SK-N-SH treated with all-trans-retinoic acid at 6 μM for 48 hours (cell line): ENCODE measurements around the gene CSGALNACT2.

Experiments used
- ATAC-seq: fragments of 200-7000 bp; cut with Tn5 transposase; 3 replicates; pipeline ENCODE4 v1.9.1; 2020; ENCODE audit warnings: mild to moderate bottlenecking, moderate library complexity
- ARNTL ChIP-seq: fragments of 450-650 bp; formaldehyde crosslinking; IDR thresholded peaks from 2 replicates; pipeline ENCODE4 v1.5.0; 2020; ENCODE audit warnings: low read depth, mild to moderate bottlenecking, moderate library complexity, borderline replicate concordance
- BACH2 ChIP-seq: fragments of 250-450 bp; sonication (Bioruptor Pico); IDR thresholded peaks from 2 replicates; pipeline ENCODE4 v1.9.0; 2021; ENCODE audit warnings: mild to moderate bottlenecking, borderline replicate concordance
- CREB5 ChIP-seq: fragments of 250-450 bp; sonication (Bioruptor Pico); IDR thresholded peaks from 2 replicates; pipeline ENCODE4 v1.5.1; 2020; ENCODE audit warnings: low read depth, mild to moderate bottlenecking, moderate library complexity
- CSRNP3 ChIP-seq: fragments of 250-450 bp; sonication (Bioruptor Pico); IDR thresholded peaks from 2 replicates; pipeline ENCODE4 v1.5.1; 2021; ENCODE audit warnings: mild to moderate bottlenecking, moderate library complexity
- ESRRG ChIP-seq: fragments of 250-450 bp; sonication (Bioruptor Pico); IDR thresholded peaks from 2 replicates; pipeline ENCODE4 v1.6.1; 2021; ENCODE audit warnings: mild to moderate bottlenecking
- GLIS3 ChIP-seq: fragments of 250-450 bp; sonication (Bioruptor Pico); IDR thresholded peaks from 2 replicates; pipeline ENCODE4 v1.5.0; 2020; ENCODE audit warnings: mild to moderate bottlenecking, moderate library complexity
- ISL1 ChIP-seq: fragments of 250-450 bp; sonication (Bioruptor Pico); IDR thresholded peaks from 2 replicates; pipeline ENCODE4 v2.1.2; 2022; ENCODE audit warnings: mild to moderate bottlenecking, moderate library complexity
- OSR1 ChIP-seq: fragments of 250-450 bp; sonication (Bioruptor Pico); IDR thresholded peaks from 2 replicates; pipeline ENCODE4 v1.8.0; 2022; ENCODE audit warnings: moderate library complexity, mild to moderate bottlenecking, inconsistent platforms
- PATZ1 ChIP-seq: fragments of 250-450 bp; sonication (Bioruptor Pico); IDR thresholded peaks from 2 replicates; pipeline ENCODE4 v1.8.0; 2020; ENCODE audit warnings: mild to moderate bottlenecking, moderate library complexity, borderline replicate concordance
- POU6F1 ChIP-seq: fragments of 250-450 bp; sonication (Bioruptor Pico); IDR thresholded peaks from 2 replicates; pipeline ENCODE4 v1.8.0; 2021; ENCODE audit warnings: low read depth, mild to moderate bottlenecking, moderate library complexity, borderline replicate concordance
- PPARA ChIP-seq: fragments of 250-450 bp; sonication (Bioruptor Pico); IDR thresholded peaks from 2 replicates; pipeline ENCODE4 v1.5.0; 2020; ENCODE audit warnings: mild to moderate bottlenecking, borderline replicate concordance
- RARB ChIP-seq: fragments of 250-450 bp; sonication (Bioruptor Pico); IDR thresholded peaks from 2 replicates; pipeline ENCODE4 v1.8.0; 2021; ENCODE audit warnings: mild to moderate bottlenecking, moderate library complexity
- SNAI2 ChIP-seq: fragments of 250-450 bp; sonication (Bioruptor Pico); IDR thresholded peaks from 2 replicates; pipeline ENCODE4 v1.5.0; 2020; ENCODE audit warnings: mild to moderate bottlenecking, moderate library complexity
- TCF4 ChIP-seq: fragments of 250-450 bp; sonication (Bioruptor Pico); IDR thresholded peaks from 2 replicates; pipeline ENCODE4 v1.8.0; 2021; ENCODE audit warnings: mild to moderate bottlenecking, moderate library complexity, borderline replicate concordance
- TSHZ2 ChIP-seq: fragments of 250-450 bp; sonication (Bioruptor Pico); IDR thresholded peaks from 2 replicates; pipeline ENCODE4 v1.5.0; 2020; ENCODE audit warnings: mild to moderate bottlenecking, moderate library complexity
- ZC3H10 ChIP-seq: fragments of 250-450 bp; sonication (Bioruptor Pico); IDR thresholded peaks from 2 replicates; pipeline ENCODE4 v1.5.1; 2021; ENCODE audit warnings: mild to moderate bottlenecking, moderate library complexity
- ZFP3 ChIP-seq: fragments of 250-450 bp; sonication (Bioruptor Pico); IDR thresholded peaks from 2 replicates; pipeline ENCODE4 v1.5.0; 2020; ENCODE audit warnings: mild to moderate bottlenecking, moderate library complexity
- ZFP30 ChIP-seq: fragments of 450-650 bp; formaldehyde crosslinking; IDR thresholded peaks from 2 replicates; pipeline ENCODE4 v1.5.0; 2022; ENCODE audit warnings: mild to moderate bottlenecking, moderate library complexity
- ZNF565 ChIP-seq: fragments of 450-650 bp; formaldehyde crosslinking; conservative IDR thresholded peaks from 2 replicates; pipeline ENCODE4 v1.5.0; 2020; ENCODE audit warnings: low read depth, mild to moderate bottlenecking, moderate library complexity
- ZNF70 ChIP-seq: fragments of 450-650 bp; formaldehyde crosslinking; IDR thresholded peaks from 2 replicates; pipeline ENCODE4 v1.5.0; 2020; ENCODE audit warnings: mild to moderate bottlenecking, moderate library complexity

The CSGALNACT2 gene

GRCh38 chr10:43117777-43118583 is 20.3 kb upstream of the CSGALNACT2 start:
- no peak for ATAC-seq
- TF ChIP-seq TSHZ2 (CRISPR knock-in tag) (no peak), ISL1 (no peak), ARNTL (CRISPR knock-in tag) (no peak), RARB (CRISPR knock-in tag) (no peak), OSR1 (CRISPR knock-in tag) (no peak), ZC3H10 (no peak), PATZ1 (CRISPR knock-in tag) (no peak), GLIS3 (CRISPR knock-in tag) (no peak), POU6F1 (CRISPR knock-in tag) (no peak), SNAI2 (CRISPR knock-in tag) (no peak), TCF4 (no peak), CREB5 (CRISPR knock-in tag) (no peak), ESRRG (CRISPR knock-in tag) (no peak), PPARA (CRISPR knock-in tag) (no peak), ZNF70 (CRISPR knock-in tag) (no peak), ZNF565 (CRISPR knock-in tag) (no peak), ZFP30 (CRISPR knock-in tag) (no peak)

GRCh38 chr10:43118631-43119415 is 19.4 kb upstream of the CSGALNACT2 start:
- ATAC-seq = no peak
- TF ChIP-seq ZFP30 (CRISPR knock-in tag) = 0 out of 2 replicates have a peak, but pooled peaks have one; percentile 7
- no peak for TF ChIP-seq SNAI2 (CRISPR knock-in tag)

GRCh38 chr10:43119416-43120115 is 18.7 kb upstream of the CSGALNACT2 start:
- ATAC-seq = no peak
- TF ChIP-seq ZNF70 (CRISPR knock-in tag) (no peak), ZFP30 (CRISPR knock-in tag) (no peak), ARNTL (CRISPR knock-in tag) (no peak), PATZ1 (CRISPR knock-in tag) (no peak), SNAI2 (CRISPR knock-in tag) (no peak), BACH2 (CRISPR knock-in tag) (no peak), ZC3H10 (no peak), CSRNP3 (CRISPR knock-in tag) (no peak), ZFP3 (CRISPR knock-in tag) (no peak), ESRRG (CRISPR knock-in tag) (no peak), POU6F1 (CRISPR knock-in tag) (no peak)
